IPS-18c (cell line): Measurements from ENCODE around the gene STK17B.
A peak's percentile ranks its signal among the peaks of the same experiment; 100 is the strongest.

Source experiments
- H3K4me3 ChIP-seq: 2 replicates; pipeline ENCODE4 v1.7.0; 2013; ENCODE audit warnings: low read depth, mild to moderate bottlenecking, low read length, moderate library complexity; ENCODE audit not compliant: insufficient read depth
- H3K9me3 ChIP-seq: one replicate; pipeline ENCODE4 v1.6.1; 2013; ENCODE audit warnings: mild to moderate bottlenecking, low read length, moderate library complexity; ENCODE audit not compliant: control insufficient read depth, insufficient read depth

STK17B gene

DNA sequence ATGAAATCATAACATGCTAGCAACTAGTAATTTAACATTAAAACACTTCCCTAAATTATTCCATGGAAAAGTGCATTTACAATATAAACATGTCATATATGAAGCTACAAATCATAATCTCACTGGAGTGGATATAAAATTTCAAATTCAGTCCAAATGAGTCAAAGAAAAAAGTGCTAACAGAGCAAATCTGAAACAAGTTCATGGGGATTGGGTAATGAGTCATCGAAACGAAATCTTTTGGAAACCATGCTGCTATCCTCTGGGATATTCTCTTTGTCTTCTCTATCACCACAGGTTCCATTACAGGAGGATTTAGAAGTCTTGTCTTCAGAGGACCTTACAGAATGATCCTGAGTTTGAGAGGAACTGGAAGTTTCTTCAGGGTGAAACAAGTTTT is 34.1 kb downstream of the STK17B start:
- H3K9me3 ChIP-seq = no peaks in the 10 kb centered on the region
- no peak overlapping the region for H3K4me3 ChIP-seq

DNA sequence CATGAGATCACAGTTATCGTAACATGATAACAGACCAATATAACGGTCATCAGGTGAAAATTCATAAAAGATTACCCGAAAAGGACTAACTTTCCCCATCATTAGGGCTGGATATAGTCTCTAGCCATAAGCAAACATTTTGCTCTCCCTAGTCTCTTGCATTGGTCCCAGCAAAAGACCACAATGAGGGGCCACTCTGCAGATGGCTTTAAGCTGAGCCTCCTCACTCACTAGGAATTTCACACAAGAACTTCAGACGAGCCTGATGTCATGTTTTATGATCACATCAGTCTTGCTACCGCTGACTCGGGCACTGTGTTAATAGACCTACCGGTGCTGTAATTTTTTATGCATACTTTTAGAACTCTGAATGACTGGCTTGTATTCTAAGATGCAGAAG is 35.2 kb downstream of the STK17B start:
- no peaks in the 10 kb centered on the region for H3K9me3 ChIP-seq
- H3K4me3 ChIP-seq = no peak overlapping the region

DNA sequence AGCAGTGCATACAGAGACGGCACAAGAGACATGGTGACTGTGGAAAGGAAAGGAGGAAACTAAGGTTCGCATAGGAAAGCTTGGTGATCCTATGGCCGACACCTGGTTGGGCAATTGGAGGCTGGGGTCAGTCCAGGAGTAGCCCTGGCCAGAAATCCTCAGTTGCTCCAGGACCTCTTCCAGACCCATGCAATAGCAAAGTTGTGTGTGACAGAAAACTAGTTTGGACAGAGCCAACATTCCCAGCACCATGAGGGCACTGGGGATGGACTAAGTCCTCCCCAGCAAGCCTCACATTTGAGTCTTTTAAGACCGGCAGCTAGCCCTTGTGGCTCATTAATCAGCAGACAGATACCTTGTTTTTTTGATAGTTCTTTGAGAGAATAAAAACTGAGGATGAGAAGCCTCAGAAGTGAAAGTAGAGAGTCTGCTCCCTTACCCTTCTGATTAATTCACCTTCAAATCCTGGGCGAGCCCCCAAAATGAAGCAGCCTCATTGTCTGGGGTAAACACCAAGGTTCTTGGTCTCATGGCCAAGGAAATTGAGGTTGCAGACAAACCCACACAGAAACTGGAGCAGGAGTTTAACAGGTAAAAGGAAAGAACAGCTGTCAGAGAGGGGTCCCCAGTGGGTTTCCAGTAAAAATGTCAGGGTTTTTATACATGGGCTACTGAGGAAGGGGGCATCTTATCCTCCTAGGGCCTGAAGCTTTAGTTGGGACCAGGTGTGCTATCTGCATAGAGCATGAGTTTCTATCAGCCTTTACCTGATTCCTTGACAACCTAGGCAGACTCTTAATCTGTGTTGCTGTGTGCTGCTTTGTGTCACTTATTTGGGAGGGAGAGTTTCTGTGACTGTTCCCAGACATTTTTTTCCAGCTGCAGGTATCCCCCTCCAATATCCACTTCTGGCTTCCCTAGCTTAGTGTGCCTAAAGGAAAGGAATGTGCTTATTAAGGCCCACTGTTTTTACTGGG is 39.1 kb downstream of the STK17B start:
- no peaks in the 10 kb centered on the region for H3K9me3 ChIP-seq
- H3K4me3 ChIP-seq = no peak overlapping the region

DNA sequence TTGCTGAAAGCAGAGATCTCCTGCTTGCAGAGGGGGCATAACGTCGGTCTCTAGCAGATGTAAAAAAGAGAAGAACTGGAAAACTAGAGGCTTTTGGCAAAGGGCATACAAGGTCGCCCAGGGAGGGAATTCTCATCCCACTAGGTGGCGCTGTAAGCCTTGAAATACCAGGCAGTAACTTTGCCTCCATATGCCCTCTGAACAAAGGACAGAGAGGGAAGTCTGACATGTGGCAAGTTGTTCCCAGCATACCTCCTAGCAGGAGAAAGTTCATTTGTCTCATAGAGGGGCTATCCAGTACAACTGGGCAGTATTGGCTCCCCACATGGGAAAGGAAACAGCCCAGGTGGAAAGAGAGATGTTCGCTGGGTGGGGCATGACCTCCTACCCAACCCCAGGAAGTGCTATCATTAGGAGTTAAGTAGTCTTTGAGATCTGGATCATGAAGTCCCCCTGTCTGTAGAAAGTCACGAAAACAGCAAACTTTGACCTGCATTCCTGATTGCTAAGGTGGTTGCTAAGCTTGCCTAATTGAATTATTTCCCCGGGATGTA is 39.9 kb downstream of the STK17B start:
- Histone ChIP-seq H3K9me3 (no peaks in the 10 kb centered on the region), H3K4me3 (no peak overlapping the region)

DNA sequence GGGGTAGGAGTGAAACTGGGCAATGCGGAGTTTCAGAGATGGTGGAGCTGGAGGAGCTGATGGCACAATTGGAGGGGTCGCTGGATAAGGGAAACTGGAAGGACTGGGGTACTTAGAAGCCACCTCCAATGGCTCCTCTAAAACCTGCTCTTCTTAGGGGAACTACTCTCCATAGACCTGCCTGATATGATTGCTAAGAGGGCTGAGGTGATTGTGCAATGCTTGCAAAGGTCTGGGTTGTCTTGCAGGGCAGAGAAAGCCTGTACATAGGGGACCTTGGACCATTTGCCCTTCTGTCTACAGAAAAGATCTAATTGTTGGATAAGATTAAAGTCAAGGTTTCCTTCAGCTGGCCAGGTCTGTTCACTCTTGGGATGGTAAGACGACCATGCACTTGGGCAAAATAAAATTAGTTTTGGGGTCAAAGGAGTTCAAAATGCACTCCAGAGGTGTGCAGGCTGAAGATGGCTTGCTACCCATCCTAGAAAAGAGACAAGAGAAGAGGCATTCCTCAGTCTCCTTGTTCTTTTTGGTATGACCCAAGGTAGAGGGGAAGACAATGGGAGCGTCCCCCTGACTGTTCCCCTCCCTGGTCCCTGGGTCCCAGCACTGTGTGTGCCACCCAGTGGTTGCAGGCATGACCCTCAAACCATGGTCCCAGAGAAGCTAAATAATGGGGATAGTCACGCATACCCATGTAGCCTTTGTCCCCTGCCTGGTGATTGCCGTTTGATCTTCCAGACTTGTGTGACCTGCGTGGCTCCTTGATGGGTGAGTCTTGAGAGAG is 41.1 kb downstream of the STK17B start:
- no peaks in the 10 kb centered on the region for H3K9me3 ChIP-seq

DNA sequence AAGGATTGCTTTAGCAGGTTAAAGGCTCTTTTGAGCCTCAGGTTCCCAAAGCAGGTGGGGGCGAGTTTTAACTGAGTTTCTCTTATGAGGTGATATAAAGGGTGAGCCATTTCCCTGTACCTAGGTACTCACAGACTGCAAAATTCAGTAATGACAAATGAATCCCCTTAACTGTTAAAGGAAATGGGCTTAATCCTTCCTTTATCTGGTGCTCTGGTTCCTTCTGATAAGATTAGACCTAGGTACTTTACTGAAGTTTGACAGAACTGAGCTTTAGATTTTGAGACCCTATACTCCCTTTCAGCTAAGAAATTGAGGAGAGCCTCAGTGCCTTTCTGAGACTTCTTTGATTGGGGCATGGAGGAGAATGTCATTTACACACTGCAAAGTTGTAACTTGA is 42.6 kb downstream of the STK17B start:
- Histone ChIP-seq H3K4me3 (peak overlapping the region; percentile 4; the same call in 1 of the 2 replicates), H3K9me3 (no peaks in the 10 kb centered on the region)

More for the DNA sequence above, 41.1 kb downstream of the STK17B start:
- H3K4me3 ChIP-seq = no peak overlapping the region

DNA sequence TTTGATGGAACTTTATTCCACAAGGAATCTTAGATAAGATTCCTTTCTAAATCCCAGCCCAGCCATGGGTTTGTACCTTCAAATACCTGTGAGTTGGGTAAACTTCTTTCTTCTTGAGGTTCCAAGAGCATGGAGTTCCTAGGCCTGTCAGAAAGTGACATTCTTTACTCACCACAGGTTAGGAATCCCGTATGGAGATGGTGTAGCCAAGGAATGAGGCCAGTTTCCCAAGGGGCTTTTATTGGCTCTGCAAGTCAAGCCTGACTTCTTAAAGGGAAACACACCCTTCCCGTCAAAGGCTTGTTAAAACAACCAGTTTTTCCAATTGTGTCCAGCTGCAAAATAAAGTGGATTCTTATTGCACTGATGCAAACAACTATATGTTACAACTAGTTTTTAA is 45.8 kb downstream of the STK17B start:
- Histone ChIP-seq H3K4me3 (no peak overlapping the region), H3K9me3 (no peaks in the 10 kb centered on the region)

DNA sequence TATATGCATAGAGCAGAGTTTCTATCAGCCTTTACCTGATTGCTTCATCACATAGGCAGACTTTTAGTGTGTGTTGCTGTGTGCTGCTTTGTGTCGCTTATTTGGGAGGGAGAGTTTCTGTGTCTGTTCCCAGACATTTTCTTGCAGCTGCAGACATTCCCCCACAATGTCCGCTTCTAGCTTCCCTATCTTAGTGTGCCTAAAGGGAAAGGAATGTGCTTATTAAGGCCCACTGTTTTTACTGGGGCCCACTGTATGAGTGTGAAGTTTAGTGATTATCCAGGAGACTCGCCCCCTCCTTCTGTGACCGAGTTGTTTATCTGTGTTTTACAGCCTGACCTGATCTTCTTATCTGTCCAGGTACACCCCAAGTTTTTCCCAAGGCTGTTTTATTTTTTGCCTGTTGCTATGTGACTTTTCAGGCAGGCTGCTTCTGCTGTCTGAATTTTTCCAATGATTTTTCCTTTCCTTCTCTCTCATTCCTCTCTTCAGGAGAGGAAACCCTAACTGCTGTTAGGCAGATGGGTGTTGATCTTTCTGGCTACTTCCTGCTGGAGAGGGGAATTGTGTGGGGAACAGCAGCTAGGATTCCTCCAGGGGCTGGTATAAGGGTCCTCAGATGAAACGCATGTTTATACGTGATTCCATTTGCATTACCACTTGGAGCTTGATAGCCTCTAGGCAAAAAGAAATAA is 47.6 kb downstream of the STK17B start:
- no peak overlapping the region for H3K4me3 ChIP-seq
- H3K9me3 ChIP-seq = no peaks in the 10 kb centered on the region

DNA sequence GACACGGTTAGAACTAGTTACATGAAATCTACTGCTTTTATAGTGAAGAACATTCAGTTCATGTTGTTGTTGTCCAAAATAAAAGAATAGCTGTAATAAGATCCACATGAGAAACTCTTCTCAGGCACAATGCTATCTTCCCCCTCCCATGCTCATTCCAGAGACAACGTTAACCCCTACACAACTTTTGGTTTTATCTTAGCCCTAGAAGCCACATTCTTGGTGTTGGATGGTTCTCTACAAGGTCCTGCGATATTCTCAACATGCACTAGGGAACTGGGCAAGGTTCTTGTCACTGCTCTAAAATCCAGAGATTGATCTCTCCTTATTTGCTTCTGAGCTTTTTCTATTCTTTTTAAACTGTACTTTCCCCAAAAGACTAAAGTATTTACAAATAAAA is 51.5 kb downstream of the STK17B start:
- H3K9me3 ChIP-seq = no peaks in the 10 kb centered on the region
- no peak overlapping the region for H3K4me3 ChIP-seq

DNA sequence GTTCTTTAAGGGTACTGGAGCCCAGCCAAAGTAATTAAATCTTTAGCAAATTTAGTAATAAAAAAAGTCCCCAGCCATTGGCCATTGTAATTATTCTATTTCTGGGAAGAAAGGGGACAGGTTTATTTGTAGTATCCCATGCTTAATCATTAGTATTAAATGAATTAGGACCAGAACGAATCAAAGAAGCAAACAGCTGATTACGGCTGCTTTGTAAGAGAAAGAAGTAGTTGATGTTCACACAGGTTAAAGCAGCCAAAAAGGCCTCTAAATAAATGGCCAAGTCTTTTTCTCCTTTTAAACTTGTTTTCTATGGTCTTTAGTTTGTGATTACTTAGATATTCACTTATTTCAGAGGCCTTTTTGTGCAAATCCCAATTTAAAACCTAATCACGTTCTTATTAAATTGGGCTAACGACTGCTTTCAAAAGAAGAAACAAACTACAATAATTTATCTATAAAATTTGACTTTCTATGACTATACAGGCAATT is 54.1 kb downstream of the STK17B start:
- no peaks in the 10 kb centered on the region for H3K9me3 ChIP-seq
- H3K4me3 ChIP-seq = no peak overlapping the region

DNA sequence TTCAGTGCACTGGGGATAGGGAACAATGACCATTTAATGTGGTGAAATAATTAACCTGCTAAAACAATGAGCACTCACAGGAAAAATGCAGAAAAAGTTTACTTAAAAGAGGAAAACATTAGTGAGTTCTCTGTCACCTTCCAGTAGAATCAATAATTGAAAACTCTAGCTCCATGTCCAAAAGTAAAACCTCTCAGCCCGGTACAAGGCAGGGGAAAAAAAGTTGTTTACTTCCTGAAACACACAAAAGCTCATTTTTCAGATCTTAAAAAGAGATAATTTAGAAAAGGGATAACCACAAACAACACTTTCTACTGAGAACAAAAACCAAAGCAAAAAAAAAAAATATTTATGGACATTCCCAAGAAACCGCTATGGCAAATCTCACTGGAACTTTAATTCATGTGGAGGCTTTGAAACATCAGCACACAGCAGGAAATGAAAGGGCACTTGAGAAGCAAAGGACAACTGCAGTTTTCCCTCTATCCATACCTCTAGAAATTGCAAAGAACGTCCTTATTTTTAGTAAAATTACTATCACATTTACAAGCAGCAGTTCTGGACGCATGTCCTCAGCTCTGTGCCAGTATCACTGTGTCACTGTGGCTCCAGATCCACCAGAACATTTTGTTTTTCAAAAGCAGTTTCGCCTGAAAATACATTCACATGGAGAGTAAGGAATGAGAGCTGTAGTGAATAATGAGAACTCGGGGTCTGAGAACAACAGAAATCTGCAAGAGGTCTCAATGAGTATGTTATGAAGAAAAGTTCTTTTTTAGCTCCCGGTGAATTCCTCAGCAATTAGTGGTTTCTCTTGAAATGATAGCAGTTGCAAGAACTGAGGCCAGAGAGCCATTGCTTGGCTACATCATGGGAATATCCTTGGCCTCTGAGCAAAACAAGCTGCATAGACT is 58.1 kb downstream of the STK17B start:
- Histone ChIP-seq H3K4me3 (0 out of 2 replicates have a peak overlapping the region, but pooled peaks have one; percentile 24), H3K9me3 (no peaks in the 10 kb centered on the region)

DNA sequence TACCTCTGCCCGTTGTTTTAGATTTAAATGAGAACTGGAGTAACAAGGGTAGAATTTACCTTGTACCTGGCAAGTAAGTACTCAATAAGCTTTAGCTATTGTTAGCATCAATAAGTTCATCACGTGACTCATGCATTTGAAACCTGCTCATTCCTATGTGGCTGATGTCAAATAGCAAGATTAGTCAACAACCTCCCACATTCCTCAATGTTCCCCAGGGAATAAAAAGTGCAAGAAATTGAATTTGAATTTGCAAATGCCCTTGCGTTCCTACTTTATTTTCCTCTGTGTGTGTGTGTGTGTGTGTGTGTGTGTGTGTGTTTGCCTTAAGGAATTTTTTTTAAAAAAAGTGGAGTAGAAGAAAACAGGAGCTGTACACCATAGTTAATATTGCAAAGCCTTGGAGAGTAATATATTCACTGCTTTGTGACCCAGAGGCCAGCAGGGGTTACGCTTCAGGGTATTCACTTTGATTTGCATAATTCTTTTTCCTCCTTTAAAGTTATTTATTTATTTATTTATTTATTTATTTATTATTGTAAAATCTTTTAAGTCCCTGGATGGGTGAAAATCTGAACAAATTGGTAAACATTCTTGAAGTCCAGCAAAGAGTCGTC is 58.9 kb downstream of the STK17B start:
- H3K9me3 ChIP-seq = no peaks in the 10 kb centered on the region
- no peak overlapping the region for H3K4me3 ChIP-seq

DNA sequence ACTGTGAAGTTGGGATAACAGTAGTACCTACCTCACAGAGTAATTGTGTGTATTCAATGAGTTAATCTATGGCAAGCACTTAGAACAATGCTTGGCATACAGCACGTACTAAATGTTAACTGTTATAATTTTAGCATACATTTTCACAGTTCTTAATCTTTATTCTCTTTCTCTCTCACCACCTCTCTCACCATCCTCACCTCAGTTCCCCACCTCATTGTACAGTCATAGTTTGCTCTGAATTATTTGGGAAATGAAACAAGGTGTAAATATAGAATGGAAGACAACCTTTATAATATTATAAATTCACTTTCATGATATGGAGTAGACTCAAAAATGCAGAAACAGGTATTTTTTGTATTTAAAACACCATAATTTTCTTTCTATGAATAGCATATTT is 62.8 kb downstream of the STK17B start:
- no peaks in the 10 kb centered on the region for H3K9me3 ChIP-seq
- H3K4me3 ChIP-seq = no peak overlapping the region

DNA sequence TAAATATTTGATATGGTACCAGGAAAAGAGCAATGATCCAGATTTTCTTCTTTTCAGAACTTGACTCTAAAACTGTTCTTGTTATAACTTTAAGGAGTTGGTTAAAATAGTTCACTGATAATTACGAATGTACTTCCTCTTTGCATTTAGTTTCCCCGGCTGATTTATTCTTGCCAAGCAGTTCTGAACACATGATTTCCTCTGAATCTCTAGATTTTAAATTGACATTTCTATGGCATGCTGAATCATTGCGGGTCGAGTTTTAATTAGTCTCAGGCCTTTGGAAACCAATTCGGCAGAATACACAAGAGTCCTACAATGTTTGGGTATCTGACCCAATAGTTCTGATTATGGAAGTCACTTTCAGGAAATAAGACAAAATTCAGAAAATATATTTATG is 65.4 kb downstream of the STK17B start:
- H3K4me3 ChIP-seq = no peak overlapping the region

DNA sequence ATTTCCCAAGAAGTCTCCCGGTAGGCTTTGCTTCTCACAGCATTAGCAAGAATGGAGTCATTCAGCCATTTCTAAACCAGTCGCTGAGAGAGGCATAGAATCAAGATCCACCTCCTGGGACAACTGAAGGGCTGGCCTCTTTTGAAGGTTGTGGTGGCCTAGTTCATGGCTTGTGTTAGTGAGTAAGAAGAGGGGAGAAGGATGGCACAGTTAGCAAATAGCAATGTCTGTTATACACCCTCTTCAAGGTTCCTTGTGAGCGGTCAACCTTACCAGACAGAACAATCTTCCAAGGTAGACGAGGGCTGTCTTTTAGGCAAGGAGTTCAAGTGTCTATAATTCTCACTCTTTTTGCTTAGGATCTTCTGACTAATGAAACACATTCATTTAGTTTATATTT is 67.3 kb downstream of the STK17B start:
- H3K9me3 ChIP-seq = no peaks in the 10 kb centered on the region
- no peak overlapping the region for H3K4me3 ChIP-seq

More for the DNA sequence above, 65.4 kb downstream of the STK17B start:
- no peaks in the 10 kb centered on the region for H3K9me3 ChIP-seq

DNA sequence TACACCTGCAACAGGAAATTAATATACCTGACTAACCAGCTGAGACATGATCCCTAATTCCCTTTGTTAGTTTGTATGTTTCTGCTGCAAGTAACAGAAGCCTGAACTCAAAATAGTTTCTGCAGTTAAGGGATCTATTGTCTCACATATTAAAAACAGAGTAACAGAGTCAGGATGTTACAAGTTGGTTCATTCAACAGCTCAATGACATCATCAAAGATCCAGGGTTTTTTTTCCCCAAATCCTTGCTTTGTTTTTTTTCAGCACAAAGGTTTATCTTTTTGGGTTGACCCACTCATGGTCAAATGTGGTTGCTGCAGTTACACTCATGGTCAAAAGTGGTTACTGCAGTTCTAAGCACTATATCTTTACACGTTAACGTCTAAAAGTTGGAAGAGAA is 67.8 kb downstream of the STK17B start:
- Histone ChIP-seq H3K9me3 (no peaks in the 10 kb centered on the region), H3K4me3 (no peak overlapping the region)
